ENCODE measurements around the gene SERPINB4. TPM values are rescaled to one million over a fixed set of nuclear protein-coding genes. Genes with fewer than 3 reads are reported as not detected.

SERPINB4 gene
- total and polyA plus RNA-seq, 2 of the 13 experiments (the other 11 are each of a cell fraction or from before 2014, with no cell fraction given), result not detected

- H3K9me3 ChIP-seq (ENCODE audit: low read length), result peaks cover 49% of the 10 kb centered on the region
- H3K4me1 ChIP-seq (ENCODE audit: insufficient read depth, low read length), result no peaks in the 10 kb centered on the region
- 28% methylated on average over 3 of the region's 4 CpGs for WGBS (ENCODE audit: low lambda C conversion rate)
- CTCF ChIA-PET (ENCODE audit: low intra/inter-chr PET ratio, low total read pairs), result no interaction called here
- no peak overlapping the region for H3K4me3 ChIP-seq (replicated peaks in 1 of 3; ENCODE audit: insufficient read depth in 1 of 3, low read depth in 2 of 3, low read length in 3 of 3)
- intact Hi-C loops (cut with micrococcal nuclease; ENCODE audit: unreplicated experiment) (no loop called here), in situ Hi-C loops (cut with HindIII; ENCODE audit: extremely low pct_ligation_motif_present, low pct_unique_long_range_greater_than_20kb) (no loop called here)
- TF ChIP-seq NCOA5 (CRISPR knock-in tag; IDR thresholded peaks at IDR 0.05), result no peak
- no peak for TF ChIP-seq SP5 (CRISPR knock-in tag; IDR thresholded peaks at IDR 0.05; ENCODE audit: borderline replicate concordance, low read depth)
- TF ChIP-seq NFYB (CRISPR knock-in tag; IDR thresholded peaks at IDR 0.05), result no peak
- no peak for TF ChIP-seq ZBTB20 (CRISPR knock-in tag; IDR thresholded peaks at IDR 0.05; ENCODE audit: borderline replicate concordance, low read depth)
- TF ChIP-seq TAF1 (CRISPR knock-in tag; IDR thresholded peaks at IDR 0.05), result no peak
- POLR2A ChIA-PET, result no interaction called here
- no peak overlapping the region for H3K4me2 ChIP-seq (ENCODE audit: low read depth, low read length)
- no TSS peak for BruUV-seq (replicated peaks)
- ATAC-seq (no peak), FAIRE-seq (no peak), DNase-seq (ENCODE audit: low spot score) (no peak)
- no peaks in the 10 kb centered on the region for H4K20me1 ChIP-seq (ENCODE audit: insufficient read depth, low read length)
- no peaks in the 10 kb centered on the region for H3K36me3 ChIP-seq (replicated peaks in 1 of 2; ENCODE audit: control insufficient read depth in 1 of 2, insufficient read depth in 2 of 2, low read length in 2 of 2)
- no peak overlapping the region for H2AFZ ChIP-seq (ENCODE audit: low read length)
- no peaks in the 10 kb centered on the region for H3K79me2 ChIP-seq (ENCODE audit: insufficient read depth, low read length)
- H3K9ac ChIP-seq (ENCODE audit: insufficient read depth, low read depth, low read length), result no peak overlapping the region
- no peaks in the 10 kb centered on the region for H3K27me3 ChIP-seq (ENCODE audit: control insufficient read depth in 1 of 2, insufficient read depth in 2 of 2, low read length in 2 of 2)
- H3K27ac ChIP-seq (ENCODE audit: extremely low read length, insufficient read depth, low read length), result no peak overlapping the region
Observed at GRCh38 chr18:63626431-63626830, 17.6 kb downstream of the SERPINB4 start.

- no peaks in the 10 kb centered on the region for H4K20me1 ChIP-seq (ENCODE audit: insufficient read depth, low read length)
- TF ChIP-seq ZFP1 (CRISPR knock-in tag; IDR thresholded peaks at IDR 0.05), result no peak
- TF ChIP-seq ATAD3A (CRISPR knock-in tag; IDR thresholded peaks at IDR 0.05), result no peak
- no peak for TF ChIP-seq FOXJ3 (CRISPR knock-in tag; IDR thresholded peaks at IDR 0.05; ENCODE audit: borderline replicate concordance)
- TF ChIP-seq KDM2A (CRISPR knock-in tag; IDR thresholded peaks at IDR 0.05; ENCODE audit: borderline replicate concordance, low read depth), result no peak
- no peak for TF ChIP-seq IKZF4 (CRISPR knock-in tag; IDR thresholded peaks at IDR 0.05; ENCODE audit: borderline replicate concordance, low read depth, not compliant biosample characterization)
- TF ChIP-seq ELF4 (CRISPR knock-in tag; IDR thresholded peaks at IDR 0.05; ENCODE audit: borderline replicate concordance), result no peak
- no peak for TF ChIP-seq ZFP41 (CRISPR knock-in tag; IDR thresholded peaks at IDR 0.05; ENCODE audit: borderline replicate concordance)
- DNase-seq (ENCODE audit: low spot score) (no peak), FAIRE-seq (no peak), ATAC-seq (no peak)
- in situ Hi-C loops (cut with HindIII; ENCODE audit: extremely low pct_ligation_motif_present, low pct_unique_long_range_greater_than_20kb) (no loop called here), intact Hi-C loops (cut with micrococcal nuclease; ENCODE audit: unreplicated experiment) (no loop called here)
- no peak overlapping the region for H3K4me2 ChIP-seq (ENCODE audit: low read depth, low read length)
- 14% methylated on average over 3 of the region's 3 CpGs for WGBS (ENCODE audit: low lambda C conversion rate)
- H3K9me3 ChIP-seq (ENCODE audit: low read length), result peaks cover 49% of the 10 kb centered on the region
- POLR2A ChIA-PET, result no interaction called here
- H3K79me2 ChIP-seq (ENCODE audit: insufficient read depth, low read length), result no peaks in the 10 kb centered on the region
- no peak overlapping the region for H2AFZ ChIP-seq (ENCODE audit: low read length)
- no peaks in the 10 kb centered on the region for H3K36me3 ChIP-seq (replicated peaks in 1 of 2; ENCODE audit: control insufficient read depth in 1 of 2, insufficient read depth in 2 of 2, low read length in 2 of 2)
- CTCF ChIA-PET (ENCODE audit: low intra/inter-chr PET ratio, low total read pairs), result no interaction called here
- no peak overlapping the region for H3K4me3 ChIP-seq (replicated peaks in 1 of 3; ENCODE audit: insufficient read depth in 1 of 3, low read depth in 2 of 3, low read length in 3 of 3)
- H3K9ac ChIP-seq (ENCODE audit: insufficient read depth, low read depth, low read length), result no peak overlapping the region
- BruUV-seq (replicated peaks), result no TSS peak
- no peak overlapping the region for H3K27ac ChIP-seq (ENCODE audit: extremely low read length, insufficient read depth, low read length)
- no peaks in the 10 kb centered on the region for H3K27me3 ChIP-seq (ENCODE audit: control insufficient read depth in 1 of 2, insufficient read depth in 2 of 2, low read length in 2 of 2)
- no peaks in the 10 kb centered on the region for H3K4me1 ChIP-seq (ENCODE audit: insufficient read depth, low read length)
Observed at GRCh38 chr18:63624863-63625262, 19.2 kb downstream of the SERPINB4 start.

Measured in HepG2 (cell line).